Right renal pelvis (tissue), 4 donors: ENCODE data around the gene MAN1A1. TPM values are rescaled to one million over a fixed set of nuclear protein-coding genes. Genes with fewer than 3 reads are reported as not detected.
"Not testable (repeated sequence)": the region's sequence is repeated elsewhere in the genome, so short reads cannot be mapped to it uniquely, and the experiment has no call there.

ENCODE experiments used
- DNase-seq, 4 donors: peaks; one replicate each; pipeline ENCODE4 v3.0.0-alpha.2; 2013; ENCODE audit warnings: low read depth in 4 of 4, low spot score in 3 of 4, missing footprints in 1 of 4
- polyA plus RNA-seq, 4 donors: library from polyadenylated mRNA; unstranded; fragments of 120-200 nt; gene quantifications; one replicate each; pipeline ENCODE4 v1.2.1, GENCODE V29; 2013; ENCODE audit not compliant: insufficient read length in 4 of 4

MAN1A1 gene
- polyA plus RNA-seq, 4 donors: 102 to 123 (median 115) TPM

- DNase-seq: peak in 1 of 4 donors; percentile 48
These were observed 40.4 kb downstream of the MAN1A1 start for GRCh38 chr6:119308991-119309657.

GRCh38 chr6:119308048-119308570 is 41.5 kb downstream of the MAN1A1 start:
- DNase-seq: no peak

- DNase-seq: no peak
These were observed 42.5 kb downstream of the MAN1A1 start for GRCh38 chr6:119307056-119307455.

GRCh38 chr6:119306396-119306968 is 43.1 kb downstream of the MAN1A1 start:
- DNase-seq: no peak

GRCh38 chr6:119303164-119303887 is 46.2 kb downstream of the MAN1A1 start:
- no peak for DNase-seq

GRCh38 chr6:119301429-119301828 is 48.1 kb downstream of the MAN1A1 start:
- DNase-seq: no peak

- DNase-seq: no peak
These were observed 49.9 kb downstream of the MAN1A1 start for GRCh38 chr6:119299694-119300093.

- DNase-seq: no peak
These were observed 52.5 kb downstream of the MAN1A1 start for GRCh38 chr6:119297049-119297448.

GRCh38 chr6:119296036-119297035 is 53.2 kb downstream of the MAN1A1 start:
- DNase-seq: no peak

- no peak for DNase-seq
These were observed 54.6 kb downstream of the MAN1A1 start for GRCh38 chr6:119294984-119295383.

- not testable (repeated sequence) for DNase-seq
These were observed 58.5 kb downstream of the MAN1A1 start for GRCh38 chr6:119291060-119291459.

- no peak for DNase-seq
These were observed 59.3 kb downstream of the MAN1A1 start for GRCh38 chr6:119290306-119290705.

GRCh38 chr6:119289651-119290050 is 59.9 kb downstream of the MAN1A1 start:
- no peak for DNase-seq

- no peak for DNase-seq
These were observed 63.5 kb downstream of the MAN1A1 start for GRCh38 chr6:119285908-119286625.

GRCh38 chr6:119284861-119285521 is 64.6 kb downstream of the MAN1A1 start:
- DNase-seq: no peak

GRCh38 chr6:119283979-119284545 is 65.5 kb downstream of the MAN1A1 start:
- DNase-seq: no peak

- DNase-seq: no peak
These were observed 66.3 kb downstream of the MAN1A1 start for GRCh38 chr6:119283214-119283613.

GRCh38 chr6:119280668-119281067 is 68.9 kb downstream of the MAN1A1 start:
- DNase-seq: no peak

GRCh38 chr6:119280080-119280479 is 69.5 kb downstream of the MAN1A1 start:
- DNase-seq: no peak
